HG03378 (cell line): ENCODE results near the gene IER2.

ENCODE experiments used
- ATAC-seq: cut with Tn5 transposase; IDR thresholded peaks from one replicate; pipeline ENCODE4 v1.9.1; 2021; ENCODE audit warnings: mild to moderate bottlenecking, moderate library complexity; ENCODE audit not compliant: unreplicated experiment

IER2 gene

GRCh38 chr19:13118424-13119193 lies 31.6 kb upstream of the IER2 start:
- ATAC-seq = no peak

- no peak for ATAC-seq
Measured at GRCh38 chr19:13119627-13120026, 30.6 kb upstream of the IER2 start.

GRCh38 chr19:13120031-13120430 lies 30.2 kb upstream of the IER2 start:
- no peak for ATAC-seq

GRCh38 chr19:13120817-13121216 lies 29.4 kb upstream of the IER2 start:
- no peak for ATAC-seq

GRCh38 chr19:13121551-13122274 lies 28.5 kb upstream of the IER2 start:
- no peak for ATAC-seq

GRCh38 chr19:13122275-13122878 lies 27.8 kb upstream of the IER2 start:
- no peak for ATAC-seq

- ATAC-seq = no peak
Measured at GRCh38 chr19:13122980-13123957, 26.9 kb upstream of the IER2 start.

GRCh38 chr19:13127051-13127450 lies 23.2 kb upstream of the IER2 start:
- no peak for ATAC-seq

GRCh38 chr19:13127811-13128575 lies 22.2 kb upstream of the IER2 start:
- no peak for ATAC-seq

- no peak for ATAC-seq
Measured at GRCh38 chr19:13128583-13128982, 21.6 kb upstream of the IER2 start.

GRCh38 chr19:13129384-13129783 lies 20.8 kb upstream of the IER2 start:
- no peak for ATAC-seq

GRCh38 chr19:13130886-13131490 lies 19.2 kb upstream of the IER2 start:
- ATAC-seq = no peak

GRCh38 chr19:13132471-13133180 lies 17.6 kb upstream of the IER2 start:
- ATAC-seq = no peak

- ATAC-seq = no peak
Measured at GRCh38 chr19:13133241-13133870, 16.9 kb upstream of the IER2 start.

- ATAC-seq = no peak
Measured at GRCh38 chr19:13134626-13135025, 15.6 kb upstream of the IER2 start.

GRCh38 chr19:13135068-13136062 lies 14.8 kb upstream of the IER2 start:
- ATAC-seq = no peak

- no peak for ATAC-seq
Measured at GRCh38 chr19:13137290-13137794, 12.9 kb upstream of the IER2 start.
